NOMO-1 treated with DMSO at 0.1 percent for 48 hours (cell line): ENCODE results near the gene ODAD4.

Experiments used
- DNase-seq: peaks from one replicate; lab custom pipeline; 2025; ENCODE audit not compliant: unreplicated experiment; lab: John Stamatoyannopoulos, UW

The ODAD4 gene

DNA sequence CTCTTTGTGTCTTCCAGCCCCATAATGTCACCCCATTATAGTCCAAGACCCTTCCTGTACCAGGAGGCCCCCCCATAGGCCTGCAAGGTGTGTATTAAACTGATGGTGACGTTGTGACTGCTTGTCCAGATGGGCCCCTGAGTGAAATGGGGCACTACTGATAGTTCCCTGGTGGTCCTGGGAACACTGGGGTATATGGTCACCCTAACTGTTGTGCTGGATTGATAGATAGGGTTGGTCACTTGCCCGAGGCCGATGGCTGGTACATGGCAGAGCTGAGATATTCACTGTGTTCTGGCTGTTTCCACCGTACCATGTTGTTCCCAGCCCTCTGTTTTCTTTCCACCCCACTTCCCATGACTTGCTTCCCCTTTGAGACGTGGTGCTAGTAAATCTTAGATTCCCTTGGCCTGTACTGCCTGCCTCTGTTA lies 40.5 kb downstream of the ODAD4 start:
- DNase-seq, result no peak

DNA sequence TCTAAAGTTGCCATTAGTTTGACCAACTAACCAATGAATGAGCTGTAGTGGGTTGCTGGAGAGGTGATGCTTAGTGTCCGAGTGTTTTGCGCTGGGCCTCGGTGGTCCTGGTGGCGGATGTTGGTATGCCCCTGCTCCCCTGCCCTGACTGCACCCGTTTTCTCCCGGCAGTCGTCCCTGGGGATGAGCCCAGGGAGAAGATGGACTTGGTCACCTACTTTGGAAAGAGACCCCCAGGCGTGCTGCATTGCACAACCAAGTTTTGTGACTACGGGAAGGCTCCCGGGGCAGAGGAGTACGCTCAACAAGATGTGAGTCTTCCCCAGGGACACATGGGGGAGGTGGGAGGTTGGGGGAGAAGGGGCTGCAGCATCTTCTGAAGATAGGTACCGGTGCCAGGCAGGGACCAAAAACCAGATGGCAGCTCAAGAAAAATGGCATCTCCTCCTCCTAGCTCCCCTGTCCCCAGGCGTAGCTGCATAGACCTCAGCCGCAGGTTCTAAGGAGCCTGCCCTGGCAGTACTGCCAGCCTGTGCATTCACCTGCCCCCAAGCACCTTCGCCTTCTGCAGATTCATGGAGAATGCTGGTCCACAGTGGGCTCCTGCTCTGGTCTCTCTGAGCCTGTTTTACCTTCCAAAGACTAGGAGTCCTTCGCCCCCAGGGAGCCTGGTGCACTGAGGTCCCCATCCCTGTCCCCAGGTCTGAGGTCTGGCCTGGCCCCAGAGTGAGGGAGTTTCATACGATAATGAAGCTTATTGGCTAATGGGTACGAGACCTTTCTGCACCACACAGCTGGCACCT lies 41.5 kb downstream of the ODAD4 start:
- DNase-seq, result no peak

DNA sequence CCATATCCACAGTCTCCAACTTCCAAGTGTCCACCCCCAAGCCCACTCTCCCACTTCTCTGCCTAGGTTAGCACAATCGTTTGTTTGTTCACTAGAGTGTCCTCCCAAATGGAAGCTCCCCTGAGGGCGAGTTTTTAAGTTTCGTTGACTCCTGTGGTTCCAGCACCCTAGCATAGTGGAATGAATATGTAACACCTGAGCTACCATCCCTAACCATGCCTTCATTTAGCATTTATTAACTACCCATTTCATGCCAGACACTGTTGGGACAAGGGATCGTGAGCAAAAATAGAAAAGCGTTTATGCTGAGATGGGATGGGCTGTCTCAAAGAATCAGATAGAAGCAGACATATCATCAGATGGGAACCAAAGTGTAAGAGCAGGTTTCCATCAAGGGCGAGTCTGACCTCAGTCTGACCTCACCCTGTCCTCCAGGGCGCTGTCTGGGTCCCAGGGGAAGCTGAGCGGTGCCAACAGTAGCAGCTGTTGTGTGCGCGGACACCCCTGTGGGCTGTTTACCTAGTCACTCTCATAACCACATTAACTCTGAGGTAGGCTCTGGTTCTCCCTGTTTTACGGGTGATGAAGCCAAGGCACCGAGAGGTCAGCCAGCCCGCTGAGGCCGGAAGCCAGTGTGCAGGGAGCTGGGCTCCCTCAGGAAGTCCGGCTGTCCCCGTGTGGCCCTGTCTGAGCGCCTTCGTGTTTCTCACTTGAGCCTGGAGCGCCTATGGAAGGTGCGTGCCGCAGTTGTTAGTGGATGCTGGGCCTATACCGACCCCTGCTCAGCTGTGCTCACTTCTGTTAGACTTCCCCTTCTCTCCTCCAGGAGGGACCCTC lies 42.4 kb downstream of the ODAD4 start:
- DNase-seq, result no peak

DNA sequence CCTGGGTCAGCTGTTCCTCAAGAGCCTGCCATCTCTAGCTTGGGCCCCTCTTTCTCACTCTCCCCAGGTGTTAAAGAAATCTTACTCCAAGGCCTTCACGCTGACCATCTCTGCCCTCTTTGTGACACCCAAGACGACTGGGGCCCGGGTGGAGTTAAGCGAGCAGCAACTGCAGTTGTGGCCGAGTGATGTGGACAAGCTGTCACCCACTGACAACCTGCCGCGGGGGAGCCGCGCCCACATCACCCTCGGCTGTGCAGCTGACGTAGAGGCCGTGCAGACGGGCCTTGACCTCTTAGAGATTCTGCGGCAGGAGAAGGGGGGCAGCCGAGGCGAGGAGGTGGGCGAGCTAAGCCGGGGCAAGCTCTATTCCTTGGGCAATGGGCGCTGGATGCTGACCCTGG lies 43.0 kb downstream of the ODAD4 start:
- DNase-seq, result no peak

DNA sequence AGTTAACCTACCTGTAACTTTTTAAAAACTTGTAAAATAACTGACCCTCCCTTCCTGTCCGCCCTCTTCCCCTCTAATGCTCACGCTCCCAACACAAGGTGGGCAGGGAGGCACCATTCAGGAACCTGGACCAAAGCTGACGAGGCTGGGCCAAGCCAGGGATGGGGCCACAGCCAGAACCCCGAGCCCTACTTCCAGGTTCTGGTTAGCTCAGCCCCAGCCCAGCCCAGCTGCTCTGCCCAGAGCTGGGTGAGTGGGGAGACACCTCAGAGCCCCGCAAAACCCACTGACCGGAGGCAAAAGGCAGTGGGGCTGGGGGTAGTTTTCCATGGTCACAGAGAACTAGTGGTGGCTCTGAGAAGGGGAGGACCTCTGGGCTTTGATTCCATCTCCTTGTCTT lies 43.6 kb downstream of the ODAD4 start:
- DNase-seq, result no peak

DNA sequence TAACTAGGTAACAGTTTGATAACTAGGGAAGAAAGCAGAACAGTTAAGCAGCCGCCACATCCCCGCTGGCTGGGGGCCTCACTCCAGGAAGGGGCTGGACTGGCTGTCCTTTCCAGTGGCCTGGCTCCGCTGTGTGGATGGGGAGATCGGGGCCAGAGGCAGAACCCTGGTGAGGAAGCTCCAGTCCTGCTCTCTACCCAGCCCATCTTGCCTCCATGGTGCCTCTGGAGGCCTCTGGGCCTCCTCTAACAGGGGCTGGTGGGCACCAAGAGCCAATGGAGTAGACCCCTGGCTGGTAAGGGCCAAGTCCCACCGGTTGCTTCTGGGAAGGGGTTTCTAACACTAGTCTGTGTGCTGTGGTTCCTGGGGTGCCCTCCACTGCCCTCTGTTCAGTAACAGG lies 44.2 kb downstream of the ODAD4 start:
- no peak for DNase-seq

DNA sequence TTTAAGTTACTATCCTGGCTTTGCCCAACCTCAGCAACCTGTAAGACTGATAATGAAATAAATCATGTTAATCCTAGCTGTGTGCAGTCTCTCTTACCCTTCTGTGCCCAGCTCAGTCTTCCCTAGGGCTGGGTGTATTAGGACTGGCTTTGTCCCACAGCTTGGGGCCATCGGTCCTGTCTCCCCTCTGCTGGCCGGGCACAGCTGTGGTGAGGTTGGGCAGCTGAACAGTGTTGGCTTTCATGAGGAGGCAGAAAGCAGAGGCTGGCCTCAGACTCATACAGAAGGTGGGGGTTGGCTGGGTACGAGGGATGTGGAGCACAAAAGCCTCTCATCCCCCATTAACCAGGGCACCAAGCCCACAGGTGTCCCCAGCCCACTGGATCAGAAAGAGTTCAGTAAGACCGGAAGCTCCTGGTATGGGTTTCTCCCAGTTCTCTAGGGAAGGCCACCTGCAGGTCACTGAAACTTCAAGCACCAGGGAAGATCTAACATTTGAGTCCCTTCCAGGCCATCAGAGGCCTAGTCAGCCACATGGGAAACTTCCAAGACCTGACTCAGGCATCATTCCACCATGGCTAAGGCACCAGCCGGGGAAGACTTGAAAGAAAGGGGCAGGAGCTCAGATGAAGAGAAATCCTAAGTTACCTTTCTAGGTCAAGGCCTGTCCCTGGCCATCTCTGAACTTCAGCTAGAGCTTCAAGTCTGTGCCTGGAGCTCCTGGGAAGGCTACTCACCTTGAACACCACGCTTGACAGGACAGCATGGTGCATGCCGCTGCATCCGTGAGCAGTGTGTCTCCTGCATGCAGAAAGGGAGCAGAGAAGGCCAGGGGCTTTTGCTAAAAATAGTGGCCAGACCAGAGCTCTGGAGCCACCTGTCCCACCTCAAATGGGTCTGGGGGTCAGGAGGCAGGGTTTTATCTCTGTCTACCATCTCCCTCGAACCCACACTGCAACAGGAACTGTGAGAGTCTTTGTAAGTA lies 45.0 kb downstream of the ODAD4 start:
- no peak for DNase-seq

DNA sequence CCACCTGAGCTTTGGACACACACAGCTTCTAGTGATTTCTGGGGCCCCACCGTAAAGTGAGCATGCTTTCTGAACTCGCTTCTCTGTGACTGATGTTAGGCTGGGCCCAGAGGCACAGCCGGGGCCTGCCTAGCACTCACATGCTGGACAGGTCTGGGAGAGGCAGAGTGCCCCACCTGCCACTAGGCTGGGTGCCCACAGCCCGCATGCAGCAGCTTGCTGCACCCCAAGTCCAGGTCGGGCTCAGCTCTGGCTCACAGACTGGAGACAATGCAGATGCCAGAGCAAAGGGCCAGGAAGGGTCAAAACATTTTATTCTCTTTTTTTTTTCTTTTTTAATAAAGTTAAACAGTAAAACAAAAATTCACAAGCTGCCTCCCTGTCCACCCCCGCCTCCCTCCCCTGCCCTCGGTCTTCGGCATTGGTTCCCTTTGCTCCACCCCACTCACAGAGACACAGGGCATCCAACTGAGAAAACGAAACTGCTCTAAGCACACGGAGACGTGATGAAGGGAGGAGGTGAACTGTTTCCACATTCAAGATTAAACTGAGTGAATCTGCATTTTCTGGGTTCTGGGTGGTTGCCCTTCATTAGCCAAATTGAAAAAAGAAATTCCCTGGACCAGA lies 45.8 kb downstream of the ODAD4 start:
- DNase-seq, result no peak

DNA sequence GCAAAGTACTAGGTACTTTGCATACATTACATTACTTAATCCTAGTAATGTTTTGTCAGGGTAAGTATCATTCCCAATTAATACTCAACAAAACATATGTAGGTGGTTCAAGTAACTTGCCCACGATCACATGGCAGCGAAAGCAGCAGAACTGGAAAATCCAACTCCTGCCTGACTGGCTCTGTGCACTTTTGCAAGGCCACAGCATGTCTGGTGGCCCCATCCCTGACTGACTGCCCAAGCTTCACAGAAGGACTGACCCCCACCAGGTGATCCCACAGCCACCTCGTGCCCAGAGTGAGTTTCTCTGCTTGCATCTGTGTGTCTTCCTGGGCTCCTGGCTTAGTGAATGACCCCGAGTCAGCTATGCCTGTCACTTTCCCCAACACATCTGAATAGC lies 47.6 kb downstream of the ODAD4 start:
- DNase-seq, result no peak

DNA sequence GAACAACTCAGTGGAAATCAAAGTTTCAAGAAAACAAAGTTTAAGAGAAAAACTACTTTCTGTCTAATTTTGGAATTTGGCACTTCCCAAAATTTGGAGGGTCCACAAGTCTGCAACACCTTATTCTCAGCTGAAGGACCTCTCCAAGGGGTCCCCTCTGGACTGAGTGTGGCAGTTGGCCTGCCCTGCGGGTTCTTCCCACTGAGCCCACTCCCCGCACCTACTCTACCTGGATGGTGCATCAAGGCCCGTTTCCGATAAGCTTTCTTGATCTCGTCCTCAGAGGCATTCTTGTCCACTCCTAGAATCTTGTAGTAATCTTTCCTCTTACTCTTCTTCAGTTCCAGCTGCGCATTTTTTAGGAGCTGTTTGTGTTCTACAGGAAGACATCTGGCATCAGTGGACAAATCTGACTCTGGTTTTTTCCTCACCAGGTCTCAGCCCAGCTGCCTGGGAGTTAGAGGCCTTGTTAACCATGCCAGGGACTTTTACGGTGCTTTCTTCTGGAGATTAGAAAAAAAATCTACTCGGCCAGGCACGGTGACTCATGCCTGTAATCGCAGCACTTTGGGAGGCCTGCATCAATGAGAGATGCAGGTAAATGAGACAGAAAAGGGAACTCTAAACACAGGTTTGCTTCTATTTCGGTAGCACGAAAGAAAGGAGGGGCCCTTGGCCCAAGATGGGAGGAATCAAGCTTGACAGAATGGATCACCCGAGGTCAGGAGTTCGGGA lies 51.8 kb downstream of the ODAD4 start:
- DNase-seq, result no peak

DNA sequence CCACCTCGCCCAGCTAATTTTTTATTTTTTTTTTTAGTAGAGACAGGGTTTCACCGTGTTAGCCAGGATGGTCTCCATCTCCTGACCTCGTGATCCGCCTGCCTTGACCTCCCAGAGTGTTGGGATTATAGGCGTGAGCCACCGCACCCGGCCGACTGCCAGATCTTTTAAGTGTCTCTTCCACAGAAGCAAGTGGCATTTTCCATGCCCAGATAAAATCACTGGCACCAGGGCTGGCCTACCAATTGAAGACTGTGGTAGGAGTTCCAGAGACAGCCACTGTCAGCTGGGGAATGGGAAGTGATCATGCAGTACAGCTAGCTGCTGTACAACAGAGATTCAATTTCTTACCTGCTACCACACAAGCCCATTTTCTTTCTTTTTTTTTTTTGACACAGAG lies 54.0 kb downstream of the ODAD4 start:
- DNase-seq, result no peak

DNA sequence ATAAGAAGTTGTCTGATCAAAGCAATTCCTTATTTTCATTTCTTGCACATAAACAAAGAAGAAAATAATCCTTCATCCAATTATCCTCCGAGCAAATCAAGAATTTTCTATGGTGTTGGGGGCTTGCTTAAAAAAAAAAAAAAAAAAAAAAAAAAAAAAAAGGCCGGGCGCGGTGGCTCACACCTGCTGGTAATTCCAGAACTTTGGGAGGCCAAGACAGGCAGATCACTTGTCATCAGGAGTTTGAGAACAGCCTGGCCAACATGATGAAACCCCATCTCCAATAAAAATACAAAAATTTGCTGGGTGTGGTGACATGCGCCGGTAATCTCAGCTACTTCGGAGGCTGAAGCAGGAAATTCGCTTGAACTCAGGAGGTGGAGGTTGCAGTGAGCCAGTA lies 55.5 kb downstream of the ODAD4 start:
- no peak for DNase-seq

DNA sequence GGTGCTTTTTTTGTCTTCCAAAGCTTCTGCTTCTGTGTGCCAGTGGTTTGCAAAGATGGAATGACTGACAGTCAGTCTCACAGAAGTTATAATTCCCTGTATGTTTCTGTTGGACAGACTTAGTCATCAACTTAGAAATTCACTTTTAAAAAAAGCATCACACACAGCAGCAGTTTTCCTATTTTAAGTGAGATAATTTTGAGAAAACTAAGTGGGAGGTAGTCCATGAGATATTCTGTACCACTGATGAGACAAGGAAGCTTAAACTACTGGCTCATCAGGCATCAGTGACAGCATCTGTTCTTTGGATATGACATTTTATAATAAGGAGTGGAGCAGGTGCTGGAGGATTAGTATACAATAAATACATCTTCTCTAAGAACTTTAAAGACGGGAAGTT lies 56.2 kb downstream of the ODAD4 start:
- DNase-seq, result no peak

DNA sequence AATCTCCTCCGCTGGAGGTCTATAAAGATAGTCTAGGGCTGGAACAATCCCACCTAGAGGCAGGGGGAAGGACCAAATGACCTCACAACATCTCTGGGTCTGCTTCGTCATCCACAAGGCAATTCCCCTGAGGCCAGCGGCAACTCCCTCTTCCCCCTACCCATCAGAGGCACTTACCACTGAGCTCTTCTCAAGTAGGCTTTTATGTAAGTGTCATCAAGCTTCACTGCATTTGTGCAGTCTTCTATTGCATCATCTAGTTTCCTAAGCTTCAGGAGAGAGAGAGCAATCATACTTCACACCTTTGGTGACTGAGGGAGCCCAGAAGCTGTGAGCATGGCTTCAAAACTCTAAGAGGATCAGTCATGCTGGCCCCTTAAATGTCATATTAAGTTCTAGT lies 57.2 kb downstream of the ODAD4 start:
- DNase-seq, result no peak

DNA sequence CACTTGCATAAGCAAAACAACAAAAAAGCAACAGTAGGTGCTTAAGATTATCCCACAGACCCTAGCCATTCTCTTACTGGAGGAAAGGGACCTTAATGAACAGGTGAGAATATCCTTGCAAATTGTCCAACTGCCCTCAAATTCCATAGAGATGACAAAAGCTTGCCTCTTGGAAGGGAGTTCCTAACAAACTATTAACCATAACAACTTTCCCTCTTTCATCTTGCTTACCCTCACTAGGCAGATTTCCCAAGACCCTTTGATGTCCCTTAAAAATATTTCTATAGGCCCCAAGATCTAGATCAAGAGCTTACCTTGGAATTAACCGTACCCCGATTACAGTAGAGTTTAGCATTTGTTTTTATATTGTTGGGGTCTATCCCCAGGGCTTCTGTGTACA lies 58.0 kb downstream of the ODAD4 start:
- no peak for DNase-seq

DNA sequence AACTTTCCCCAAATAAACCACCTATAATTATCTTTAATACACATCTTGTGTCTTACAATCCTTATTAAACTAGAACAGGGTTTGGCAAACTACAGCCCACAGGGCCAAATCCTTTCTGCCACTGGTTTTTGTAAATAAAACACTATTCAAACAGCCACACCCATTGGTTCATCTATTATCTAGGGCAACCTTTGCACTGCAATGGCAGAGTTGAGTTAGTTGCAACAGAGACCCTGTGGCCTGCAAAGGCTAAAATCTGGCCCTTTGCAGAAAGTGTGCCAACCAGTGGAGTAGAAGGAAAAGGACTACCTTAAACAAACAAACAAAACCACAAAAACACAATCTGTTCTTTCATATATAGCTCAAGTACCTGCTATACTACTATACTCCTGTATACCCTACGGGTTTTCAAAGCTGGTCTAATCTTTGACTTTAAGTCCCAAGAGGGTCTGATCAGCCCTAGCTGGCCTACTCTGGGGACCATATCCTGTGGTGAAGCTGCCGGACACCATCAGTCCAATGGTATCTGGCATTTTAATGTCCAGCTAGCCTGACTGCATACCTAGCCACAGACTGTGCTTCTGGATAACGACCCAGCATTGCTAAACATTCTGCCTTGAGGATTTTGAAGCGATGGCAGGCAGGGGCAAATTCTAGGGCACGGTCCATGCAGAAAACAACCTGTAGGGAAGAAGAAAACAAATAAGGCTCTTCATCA lies 59.4 kb downstream of the ODAD4 start:
- DNase-seq, result no peak

DNA sequence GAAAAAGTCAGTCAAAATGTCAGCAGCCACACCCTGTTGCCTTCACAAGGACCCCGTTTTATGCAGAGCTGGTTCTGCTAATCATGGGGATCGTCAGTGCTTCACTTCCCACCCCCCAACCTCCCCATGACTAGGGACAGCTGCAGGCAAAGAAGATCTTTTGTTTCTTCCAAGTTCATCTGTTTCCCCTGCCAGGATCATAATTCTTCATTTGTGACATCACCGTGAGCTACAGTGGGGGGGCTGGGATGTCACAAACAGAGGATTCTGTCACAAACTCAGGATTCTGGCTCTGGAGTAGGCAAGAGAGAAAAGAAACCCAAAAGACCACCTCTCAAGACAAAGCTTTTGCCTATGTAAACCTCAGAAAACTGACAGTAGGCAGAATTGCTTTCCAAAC lies 62.2 kb downstream of the ODAD4 start:
- no peak for DNase-seq

DNA sequence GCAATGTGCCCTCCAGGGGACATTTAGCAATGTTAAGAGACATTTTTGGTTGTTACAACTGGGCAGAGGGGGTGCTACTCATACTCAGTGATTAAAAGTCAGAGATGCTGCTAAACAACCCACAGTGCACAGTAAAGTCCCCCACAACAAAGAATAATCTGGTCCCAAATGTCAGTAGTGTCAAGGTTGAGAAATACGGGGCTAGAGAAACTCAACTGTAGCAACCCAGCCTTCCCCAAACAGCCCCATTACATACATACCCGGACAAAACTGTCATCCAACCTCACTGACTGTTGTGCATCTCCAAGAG lies 66.4 kb downstream of the ODAD4 start:
- DNase-seq, result no peak

DNA sequence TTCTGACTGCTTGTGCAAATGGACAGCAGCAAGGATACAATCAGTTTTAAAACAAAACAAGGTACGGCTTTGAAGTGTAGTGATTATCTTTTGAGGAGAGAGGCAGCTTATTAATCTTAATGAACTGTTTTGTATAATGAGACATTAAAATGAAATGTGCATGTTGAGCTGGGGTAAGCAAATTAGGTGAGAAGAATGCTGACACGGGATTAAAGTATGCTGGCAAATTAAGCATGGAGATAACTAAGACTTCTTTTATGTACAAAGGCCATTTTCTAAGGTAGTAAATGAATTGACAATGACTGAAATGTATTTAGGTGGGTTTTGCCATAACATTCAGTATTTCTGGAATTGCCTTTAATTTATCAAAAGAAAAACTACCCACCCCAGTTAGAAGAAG lies 68.1 kb downstream of the ODAD4 start:
- no peak for DNase-seq
